ENCODE measurements around the gene NUDT22.

The NUDT22 gene

DNA sequence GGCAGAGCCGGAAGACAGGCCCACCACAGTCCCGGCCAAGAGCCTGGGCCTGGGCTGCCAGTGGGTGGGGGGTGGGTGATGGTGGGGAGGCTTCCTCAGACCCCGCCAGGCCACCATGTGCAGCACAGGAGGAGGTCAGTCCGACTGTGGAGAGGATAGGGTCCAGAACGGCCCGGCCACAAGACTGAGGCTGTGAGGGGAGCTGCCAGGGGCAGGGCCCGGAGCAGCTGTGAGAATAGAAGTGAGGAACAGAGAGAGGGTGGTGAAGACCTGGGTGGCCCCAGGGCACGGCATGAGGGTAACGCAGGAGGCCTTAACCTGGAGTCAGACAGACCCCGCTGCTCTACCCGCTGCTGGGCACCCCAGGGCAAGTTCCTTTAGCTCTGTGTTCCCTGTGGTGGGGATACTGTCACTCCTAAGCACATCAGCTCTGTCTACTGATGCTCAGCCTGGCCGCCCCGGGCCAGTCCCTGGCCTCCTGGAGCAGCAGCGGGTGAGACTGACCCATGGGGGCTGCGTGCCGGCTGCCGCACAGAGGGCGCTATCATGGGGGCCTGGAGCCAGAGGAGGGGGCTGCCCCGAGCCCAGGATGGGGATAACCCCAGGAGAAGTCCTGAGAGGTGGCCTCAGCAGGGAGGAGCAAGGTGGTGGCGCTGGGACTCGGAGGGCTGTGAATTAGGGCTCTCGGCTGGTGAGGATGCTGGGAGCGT lies 17.8 kb upstream of the NUDT22 start:
- Histone ChIP-seq H3K36me3 (ENCODE audit: insufficient read depth, low read depth, low read length) (peaks cover 48% of the 10 kb centered on the region), H3K9ac (ENCODE audit: low read depth, low read length) (no peak overlapping the region), H3K9me3 (ENCODE audit: insufficient read depth, low read depth, low read length) (no peaks in the 10 kb centered on the region), H3K4me3 (ENCODE audit: low read length) (no peak overlapping the region), H3K4me1 (ENCODE audit: insufficient read depth, low read length) (no peaks in the 10 kb centered on the region), H3K27me3 (ENCODE audit: insufficient read depth, low read length) (no peaks in the 10 kb centered on the region), H3K27ac (ENCODE audit: low read length) (no peak overlapping the region)

GRCh38 chr11:64208796-64209562 lies 17.1 kb upstream of the NUDT22 start:
- peaks cover 40% of the 10 kb centered on the region for H3K36me3 ChIP-seq (ENCODE audit: insufficient read depth, low read depth, low read length)
- no peak overlapping the region for H3K27ac ChIP-seq (ENCODE audit: low read length)
- H3K27me3 ChIP-seq (ENCODE audit: insufficient read depth, low read length): no peaks in the 10 kb centered on the region
- H3K4me1 ChIP-seq (ENCODE audit: insufficient read depth, low read length): no peaks in the 10 kb centered on the region
- no peaks in the 10 kb centered on the region for H3K9me3 ChIP-seq (ENCODE audit: insufficient read depth, low read depth, low read length)
- no peak overlapping the region for H3K9ac ChIP-seq (ENCODE audit: low read depth, low read length)
- H3K4me3 ChIP-seq (ENCODE audit: low read length): no peak overlapping the region

GRCh38 chr11:64209563-64209843 lies 16.6 kb upstream of the NUDT22 start:
- Histone ChIP-seq H3K27ac (ENCODE audit: low read length) (no peak overlapping the region), H3K9ac (ENCODE audit: low read depth, low read length) (no peak overlapping the region), H3K27me3 (ENCODE audit: insufficient read depth, low read length) (no peaks in the 10 kb centered on the region), H3K36me3 (ENCODE audit: insufficient read depth, low read depth, low read length) (peaks cover 35% of the 10 kb centered on the region), H3K4me3 (ENCODE audit: low read length) (no peak overlapping the region), H3K9me3 (ENCODE audit: insufficient read depth, low read depth, low read length) (no peaks in the 10 kb centered on the region), H3K4me1 (ENCODE audit: insufficient read depth, low read length) (no peaks in the 10 kb centered on the region)

DNA sequence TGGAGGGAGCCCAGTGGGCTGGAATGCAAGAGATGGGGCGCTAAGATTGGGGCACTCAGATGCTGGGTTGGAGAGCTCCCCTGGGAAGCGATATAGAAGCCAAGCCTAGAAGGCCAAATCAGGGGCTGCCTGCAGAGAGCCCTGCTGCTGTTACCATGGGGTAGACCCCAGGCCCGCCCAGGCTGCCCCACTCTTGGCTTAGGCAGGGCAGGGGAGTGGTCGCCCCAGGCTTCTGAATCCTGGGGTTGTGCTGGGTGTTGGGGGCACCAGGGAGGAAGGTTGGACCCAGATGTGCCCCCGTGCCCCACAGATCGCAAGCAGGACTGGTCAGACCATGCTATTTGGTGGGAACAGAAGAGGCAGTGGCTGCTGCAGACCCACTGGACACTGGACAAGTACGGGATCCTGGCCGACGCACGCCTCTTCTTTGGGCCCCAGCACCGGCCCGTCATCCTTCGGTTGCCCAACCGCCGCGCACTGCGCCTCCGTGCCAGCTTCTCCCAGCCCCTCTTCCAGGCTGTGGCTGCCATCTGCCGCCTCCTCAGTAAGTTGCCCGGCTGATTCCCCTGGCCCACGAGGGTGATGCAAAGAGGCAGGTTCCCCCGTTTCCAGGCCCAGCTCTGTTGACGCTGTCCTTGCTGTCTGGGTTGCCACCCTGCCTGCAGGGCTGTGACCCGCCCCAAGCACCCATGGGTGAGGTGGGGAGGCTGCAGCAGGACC lies 15.6 kb upstream of the NUDT22 start:
- H3K9ac ChIP-seq (ENCODE audit: low read depth, low read length): no peak overlapping the region
- H3K9me3 ChIP-seq (ENCODE audit: insufficient read depth, low read depth, low read length): no peaks in the 10 kb centered on the region
- no peaks in the 10 kb centered on the region for H3K27me3 ChIP-seq (ENCODE audit: insufficient read depth, low read length)
- H3K27ac ChIP-seq (ENCODE audit: low read length): no peak overlapping the region
- H3K4me1 ChIP-seq (ENCODE audit: insufficient read depth, low read length): no peaks in the 10 kb centered on the region
- H3K4me3 ChIP-seq (ENCODE audit: low read length): no peak overlapping the region
- H3K36me3 ChIP-seq (ENCODE audit: insufficient read depth, low read depth, low read length): peaks cover 27% of the 10 kb centered on the region

- H3K9me3 ChIP-seq (ENCODE audit: insufficient read depth, low read depth, low read length): no peaks in the 10 kb centered on the region
- no peak overlapping the region for H3K9ac ChIP-seq (ENCODE audit: low read depth, low read length)
- H3K27me3 ChIP-seq (ENCODE audit: insufficient read depth, low read length): no peaks in the 10 kb centered on the region
- no peak overlapping the region for H3K27ac ChIP-seq (ENCODE audit: low read length)
- H3K36me3 ChIP-seq (ENCODE audit: insufficient read depth, low read depth, low read length): peaks cover 18% of the 10 kb centered on the region
- no peaks in the 10 kb centered on the region for H3K4me1 ChIP-seq (ENCODE audit: insufficient read depth, low read length)
- no peak overlapping the region for H3K4me3 ChIP-seq (ENCODE audit: low read length)
Observed at GRCh38 chr11:64211181-64211872, 14.7 kb upstream of the NUDT22 start.

- Histone ChIP-seq H3K27ac (ENCODE audit: low read length) (no peak overlapping the region), H3K9me3 (ENCODE audit: insufficient read depth, low read depth, low read length) (no peaks in the 10 kb centered on the region), H3K27me3 (ENCODE audit: insufficient read depth, low read length) (no peaks in the 10 kb centered on the region), H3K4me3 (ENCODE audit: low read length) (no peak overlapping the region), H3K9ac (ENCODE audit: low read depth, low read length) (no peak overlapping the region), H3K36me3 (ENCODE audit: insufficient read depth, low read depth, low read length) (peaks cover 11% of the 10 kb centered on the region), H3K4me1 (ENCODE audit: insufficient read depth, low read length) (no peaks in the 10 kb centered on the region)
Observed at GRCh38 chr11:64216879-64217278, 9.2 kb upstream of the NUDT22 start.

GRCh38 chr11:64218628-64219353 lies 7.3 kb upstream of the NUDT22 start:
- Histone ChIP-seq H3K36me3 (ENCODE audit: insufficient read depth, low read depth, low read length) (peaks cover 5% of the 10 kb centered on the region), H3K9ac (ENCODE audit: low read depth, low read length) (no peak overlapping the region), H3K4me1 (ENCODE audit: insufficient read depth, low read length) (no peaks in the 10 kb centered on the region), H3K4me3 (ENCODE audit: low read length) (no peak overlapping the region), H3K27ac (ENCODE audit: low read length) (no peak overlapping the region), H3K27me3 (ENCODE audit: insufficient read depth, low read length) (no peaks in the 10 kb centered on the region), H3K9me3 (ENCODE audit: insufficient read depth, low read depth, low read length) (no peaks in the 10 kb centered on the region)

GRCh38 chr11:64219354-64219684 lies 6.8 kb upstream of the NUDT22 start:
- peaks cover 5% of the 10 kb centered on the region for H3K36me3 ChIP-seq (ENCODE audit: insufficient read depth, low read depth, low read length)
- H3K27ac ChIP-seq (ENCODE audit: low read length): no peak overlapping the region
- H3K9ac ChIP-seq (ENCODE audit: low read depth, low read length): no peak overlapping the region
- H3K9me3 ChIP-seq (ENCODE audit: insufficient read depth, low read depth, low read length): no peaks in the 10 kb centered on the region
- H3K27me3 ChIP-seq (ENCODE audit: insufficient read depth, low read length): no peaks in the 10 kb centered on the region
- H3K4me3 ChIP-seq (ENCODE audit: low read length): no peak overlapping the region
- no peaks in the 10 kb centered on the region for H3K4me1 ChIP-seq (ENCODE audit: insufficient read depth, low read length)

DNA sequence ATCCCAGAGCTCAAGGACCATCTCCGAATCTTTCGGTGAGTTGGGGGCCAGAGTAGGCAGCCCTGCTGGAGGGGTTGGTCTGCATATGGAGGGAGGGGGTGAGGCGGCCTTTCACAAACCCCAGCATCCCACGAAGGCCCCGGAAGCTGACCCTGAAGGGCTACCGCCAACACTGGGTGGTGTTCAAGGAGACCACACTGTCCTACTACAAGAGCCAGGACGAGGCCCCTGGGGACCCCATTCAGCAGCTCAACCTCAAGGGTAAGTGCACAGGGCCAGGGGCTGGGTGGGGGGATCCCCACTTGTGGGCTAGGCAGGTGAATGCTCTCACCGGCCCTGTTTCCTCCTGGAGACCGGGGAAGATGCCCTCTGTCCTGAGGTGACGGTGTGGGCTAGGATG lies 6.3 kb upstream of the NUDT22 start:
- Histone ChIP-seq H3K4me1 (ENCODE audit: insufficient read depth, low read length) (no peaks in the 10 kb centered on the region), H3K27me3 (ENCODE audit: insufficient read depth, low read length) (no peaks in the 10 kb centered on the region), H3K27ac (ENCODE audit: low read length) (no peak overlapping the region), H3K4me3 (ENCODE audit: low read length) (no peak overlapping the region), H3K9me3 (ENCODE audit: insufficient read depth, low read depth, low read length) (no peaks in the 10 kb centered on the region), H3K9ac (ENCODE audit: low read depth, low read length) (no peak overlapping the region), H3K36me3 (ENCODE audit: insufficient read depth, low read depth, low read length) (peaks cover 5% of the 10 kb centered on the region)

DNA sequence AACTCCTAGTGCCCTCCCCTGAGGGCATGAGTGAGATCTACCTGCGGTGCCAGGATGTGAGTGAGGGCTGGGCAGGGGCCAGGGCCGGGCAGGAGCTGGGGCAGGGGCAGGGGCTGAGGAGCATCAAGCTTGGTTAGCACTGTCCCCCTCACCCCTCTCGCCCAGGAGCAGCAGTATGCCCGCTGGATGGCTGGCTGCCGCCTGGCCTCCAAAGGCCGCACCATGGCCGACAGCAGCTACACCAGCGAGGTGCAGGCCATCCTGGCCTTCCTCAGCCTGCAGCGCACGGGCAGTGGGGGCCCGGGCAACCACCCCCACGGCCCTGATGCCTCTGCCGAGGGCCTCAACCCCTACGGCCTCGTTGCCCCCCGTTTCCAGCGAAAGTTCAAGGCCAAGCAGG lies 5.8 kb upstream of the NUDT22 start:
- peaks cover 5% of the 10 kb centered on the region for H3K36me3 ChIP-seq (ENCODE audit: insufficient read depth, low read depth, low read length)
- H3K27me3 ChIP-seq (ENCODE audit: insufficient read depth, low read length): no peaks in the 10 kb centered on the region

DNA sequence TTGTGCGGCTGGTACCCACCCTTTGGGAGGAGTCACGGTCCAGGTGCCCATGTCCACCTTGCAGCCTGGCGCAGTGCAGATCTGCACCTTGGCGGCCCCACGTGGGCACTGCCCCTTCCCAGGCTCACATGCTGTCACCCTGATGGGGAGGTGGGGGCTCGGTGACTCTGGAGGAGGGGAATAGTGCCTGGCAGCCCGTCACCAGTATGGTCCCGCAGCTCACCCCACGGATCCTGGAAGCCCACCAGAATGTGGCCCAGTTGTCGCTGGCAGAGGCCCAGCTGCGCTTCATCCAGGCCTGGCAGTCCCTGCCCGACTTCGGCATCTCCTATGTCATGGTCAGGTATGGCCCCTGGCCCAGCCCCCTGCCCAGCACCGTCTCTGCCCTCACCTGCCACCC lies 5.3 kb upstream of the NUDT22 start:
- Histone ChIP-seq H3K9ac (ENCODE audit: low read depth, low read length) (no peak overlapping the region), H3K4me1 (ENCODE audit: insufficient read depth, low read length) (no peaks in the 10 kb centered on the region), H3K9me3 (ENCODE audit: insufficient read depth, low read depth, low read length) (no peaks in the 10 kb centered on the region), H3K27ac (ENCODE audit: low read length) (no peak overlapping the region), H3K4me3 (ENCODE audit: low read length) (no peak overlapping the region), H3K36me3 (ENCODE audit: insufficient read depth, low read depth, low read length) (peaks cover 5% of the 10 kb centered on the region), H3K27me3 (ENCODE audit: insufficient read depth, low read length) (no peaks in the 10 kb centered on the region)

More for the DNA sequence above, 5.8 kb upstream of the NUDT22 start:
- Histone ChIP-seq H3K27ac (ENCODE audit: low read length) (no peak overlapping the region), H3K9me3 (ENCODE audit: insufficient read depth, low read depth, low read length) (no peaks in the 10 kb centered on the region), H3K9ac (ENCODE audit: low read depth, low read length) (no peak overlapping the region), H3K4me3 (ENCODE audit: low read length) (no peak overlapping the region), H3K4me1 (ENCODE audit: insufficient read depth, low read length) (no peaks in the 10 kb centered on the region)
